Peyer's patch (tissue), 4 donors: ENCODE data around the gene CSNK1E.

Source experiments
- POLR2A ChIP-seq, 2 donors: fragments of 450-650 bp; IDR thresholded peaks; one replicate each; pipeline ENCODE4 v1.5.1; 2017; ENCODE audit warnings: antibody characterized with exemption in 2 of 2, mild to moderate bottlenecking in 2 of 2, moderate library complexity in 2 of 2
- TF ChIP-seq, protein P1 (sequence below), 6 experiments: fragments of 450-650 bp in 4 of 6; fragments of 200-600 bp in 2 of 6; sonication (generic) in 1 of 6; IDR thresholded peaks; one replicate each; pipeline ENCODE4 v1.5.1; 2017 to 2019; ENCODE audit warnings: antibody characterized with exemption in 6 of 6, mild to moderate bottlenecking in 3 of 6, moderate library complexity in 1 of 6

- TF ChIP-seq, protein P1, sequence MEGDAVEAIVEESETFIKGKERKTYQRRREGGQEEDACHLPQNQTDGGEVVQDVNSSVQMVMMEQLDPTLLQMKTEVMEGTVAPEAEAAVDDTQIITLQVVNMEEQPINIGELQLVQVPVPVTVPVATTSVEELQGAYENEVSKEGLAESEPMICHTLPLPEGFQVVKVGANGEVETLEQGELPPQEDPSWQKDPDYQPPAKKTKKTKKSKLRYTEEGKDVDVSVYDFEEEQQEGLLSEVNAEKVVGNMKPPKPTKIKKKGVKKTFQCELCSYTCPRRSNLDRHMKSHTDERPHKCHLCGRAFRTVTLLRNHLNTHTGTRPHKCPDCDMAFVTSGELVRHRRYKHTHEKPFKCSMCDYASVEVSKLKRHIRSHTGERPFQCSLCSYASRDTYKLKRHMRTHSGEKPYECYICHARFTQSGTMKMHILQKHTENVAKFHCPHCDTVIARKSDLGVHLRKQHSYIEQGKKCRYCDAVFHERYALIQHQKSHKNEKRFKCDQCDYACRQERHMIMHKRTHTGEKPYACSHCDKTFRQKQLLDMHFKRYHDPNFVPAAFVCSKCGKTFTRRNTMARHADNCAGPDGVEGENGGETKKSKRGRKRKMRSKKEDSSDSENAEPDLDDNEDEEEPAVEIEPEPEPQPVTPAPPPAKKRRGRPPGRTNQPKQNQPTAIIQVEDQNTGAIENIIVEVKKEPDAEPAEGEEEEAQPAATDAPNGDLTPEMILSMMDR (IDR thresholded peaks at IDR 0.05), result no peak
- no peak for TF ChIP-seq POLR2A (IDR thresholded peaks at IDR 0.05)
These were observed 10.2 kb upstream of the CSNK1E start for GRCh38 chr22:38327396-38327795.
